ENCODE data around the gene MCC. TPM values are rescaled to one million over a fixed set of nuclear protein-coding genes. Genes with fewer than 3 reads are reported as not detected.

Gene MCC
- total RNA-seq, 1 experiment from 2014 or later, result 7.6 TPM

DNA sequence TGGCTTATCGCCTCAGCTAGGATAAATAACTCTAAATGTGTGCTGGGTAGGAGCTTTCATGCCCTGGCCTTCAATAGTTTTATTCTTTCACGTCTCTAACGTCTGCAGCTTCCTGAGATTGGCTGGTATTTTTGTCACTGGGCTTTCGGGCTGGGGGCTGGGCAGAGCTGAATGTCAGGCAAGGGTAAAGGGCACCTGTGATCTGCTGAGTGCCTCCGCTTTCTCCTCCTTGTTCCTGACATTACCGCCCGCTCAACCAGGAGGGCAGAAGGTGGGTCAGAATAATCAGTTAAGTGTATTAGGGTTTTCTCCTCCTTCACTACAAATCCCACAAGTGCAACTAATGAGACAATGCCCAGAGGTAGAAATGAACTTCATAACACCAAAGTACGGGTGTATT is 270.1 kb downstream of the MCC start:
- Histone ChIP-seq H2BK120ac (ENCODE audit: low read depth, low read length, poor library complexity, severe bottlenecking) (no peak overlapping the region), H3K56ac (ENCODE audit: insufficient read length, low read depth, low read length) (no peak overlapping the region), H2AFZ (ENCODE audit: low read length) (no peak overlapping the region), H2BK15ac (ENCODE audit: low read depth, low read length) (no peak overlapping the region), H4K8ac (replicated peaks; ENCODE audit: insufficient read length, low read depth, low read length) (no peak overlapping the region), H3K4me1 (ENCODE audit: insufficient read depth, low read length) (peaks cover 32% of the 10 kb centered on the region; the same call in 1 of the 2 replicates), H3K27ac (ENCODE audit: insufficient read length, low read depth, low read length) (no peak overlapping the region), H4K91ac (ENCODE audit: insufficient read length, low read depth, low read length) (no peak overlapping the region), H3K4me2 (ENCODE audit: insufficient read depth, insufficient read length, low read length) (no peak overlapping the region), H3T11ph (ENCODE audit: low read length) (no peak overlapping the region), H3K23me2 (ENCODE audit: insufficient read length, low read depth, low read length, poor library complexity, severe bottlenecking) (no peaks in the 10 kb centered on the region), H3K27me3 (ENCODE audit: insufficient read depth, low read length) (no peaks in the 10 kb centered on the region), H2BK20ac (ENCODE audit: low read depth, low read length, poor library complexity, severe bottlenecking) (no peak overlapping the region), H3K79me2 (ENCODE audit: insufficient read depth, low read length) (no peaks in the 10 kb centered on the region), H3K14ac (ENCODE audit: insufficient read depth, low read length) (no peak overlapping the region; the same call in 1 of the 2 replicates), H2BK5ac (ENCODE audit: insufficient read length, low read length) (no peak overlapping the region), H2AK5ac (ENCODE audit: insufficient read length, low read length) (no peak overlapping the region), H4K5ac (ENCODE audit: insufficient read length, low read depth, low read length) (no peak overlapping the region), H3K23ac (ENCODE audit: insufficient read length, low read depth, low read length) (no peak overlapping the region), H3K9ac (ENCODE audit: extremely low read depth, insufficient read length, low read length) (no peak overlapping the region), H4K20me1 (ENCODE audit: control insufficient read depth, insufficient read depth, insufficient read length) (no peaks in the 10 kb centered on the region), H3K18ac (ENCODE audit: insufficient read length, low read depth, low read length) (no peak overlapping the region), H3K79me1 (ENCODE audit: insufficient read depth, low read depth, low read length, poor library complexity, severe bottlenecking) (no peaks in the 10 kb centered on the region), H2BK12ac (ENCODE audit: insufficient read length, low read depth, low read length) (no peak overlapping the region), H3K9me3 (ENCODE audit: control insufficient read depth, low read depth, low read length) (no peaks in the 10 kb centered on the region), H3K4ac (ENCODE audit: low read depth, low read length) (no peak overlapping the region)
- peaks cover 47 to 61% of the 10 kb centered on the region in 2 experiments for H3K4me1 Mint-ChIP-seq
- H3K27ac Mint-ChIP-seq, result peak overlapping the region; percentile 39 to 57 (median 48); a peak in 5 of 7 replicates
- TF ChIP-seq, protein P1, sequence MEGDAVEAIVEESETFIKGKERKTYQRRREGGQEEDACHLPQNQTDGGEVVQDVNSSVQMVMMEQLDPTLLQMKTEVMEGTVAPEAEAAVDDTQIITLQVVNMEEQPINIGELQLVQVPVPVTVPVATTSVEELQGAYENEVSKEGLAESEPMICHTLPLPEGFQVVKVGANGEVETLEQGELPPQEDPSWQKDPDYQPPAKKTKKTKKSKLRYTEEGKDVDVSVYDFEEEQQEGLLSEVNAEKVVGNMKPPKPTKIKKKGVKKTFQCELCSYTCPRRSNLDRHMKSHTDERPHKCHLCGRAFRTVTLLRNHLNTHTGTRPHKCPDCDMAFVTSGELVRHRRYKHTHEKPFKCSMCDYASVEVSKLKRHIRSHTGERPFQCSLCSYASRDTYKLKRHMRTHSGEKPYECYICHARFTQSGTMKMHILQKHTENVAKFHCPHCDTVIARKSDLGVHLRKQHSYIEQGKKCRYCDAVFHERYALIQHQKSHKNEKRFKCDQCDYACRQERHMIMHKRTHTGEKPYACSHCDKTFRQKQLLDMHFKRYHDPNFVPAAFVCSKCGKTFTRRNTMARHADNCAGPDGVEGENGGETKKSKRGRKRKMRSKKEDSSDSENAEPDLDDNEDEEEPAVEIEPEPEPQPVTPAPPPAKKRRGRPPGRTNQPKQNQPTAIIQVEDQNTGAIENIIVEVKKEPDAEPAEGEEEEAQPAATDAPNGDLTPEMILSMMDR (conservative IDR thresholded peaks at IDR 0.05), result no peak
- H3K4me3 Mint-ChIP-seq, result peak overlapping the region in 1 of 2 experiments; percentile 30; a peak in 1 of 5 replicates
- no CpG with 5 or more reads among the region's 8 CpGs for WGBS (ENCODE audit: extremely low coverage, insufficient read length, low lambda C conversion rate)
- H3K9me3 Mint-ChIP-seq, result peaks cover 4 to 6% of the 10 kb centered on the region in 2 experiments; a peak in 3 of 5 replicates
- no peaks in the 10 kb centered on the region for H3K27me3 Mint-ChIP-seq (ENCODE audit: low read depth)
- peaks cover 2 to 19% (median 7%) of the 10 kb centered on the region in 3 experiments; a peak in 4 of 7 replicates for H3K36me3 Mint-ChIP-seq (ENCODE audit: insufficient read depth in 1 of 3, low read depth in 3 of 3)
- DNase-seq, result no peak

Data from H9 (cell line).